Mucosa of descending colon (tissue), 3 donors: ENCODE measurements around the gene SYP. TPM values are rescaled to one million over a fixed set of nuclear protein-coding genes. Genes with fewer than 3 reads are reported as not detected.

Experiments
- ATAC-seq: fragments of 200-7000 bp; cut with Tn5 transposase; one replicate; pipeline ENCODE4 v1.9.1; 2020; ENCODE audit warnings: mild to moderate bottlenecking, moderate library complexity
- DNase-seq, 3 donors: peaks; one replicate each; pipeline ENCODE4 v3.0.0-alpha.2; 2020
- H3K36me3 ChIP-seq: fragments of 200-600 bp; one replicate; pipeline ENCODE4 v1.8.0; 2021; ENCODE audit warnings: low read depth, mild to moderate bottlenecking
- H3K4me1 ChIP-seq: fragments of 200-600 bp; one replicate; pipeline ENCODE4 v1.8.0; 2021; ENCODE audit warnings: low read depth, mild to moderate bottlenecking
- H3K4me3 ChIP-seq: fragments of 200-600 bp; one replicate; pipeline ENCODE4 v1.8.0; 2021; ENCODE audit warnings: mild to moderate bottlenecking
- H3K9me3 ChIP-seq: fragments of 200-600 bp; one replicate; pipeline ENCODE4 v1.8.0; 2021; ENCODE audit warnings: mild to moderate bottlenecking
- intact Hi-C, 2 donors: fragments of 100-400 bp; cut with DNase I in 1 of 2; cut with micrococcal nuclease in 1 of 2; formaldehyde crosslinking; loops; one replicate each; pipeline versions ENCODE4 v1.11.0 to v1.11.1; 2022; cut with DNase I, micrococcal nuclease
- total RNA-seq, 3 donors: library from RNA; stranded (reverse); fragmentation: NEBNext Ultra II Directional in 2 of 3; extraction: Animal tissue kit (Norgen Biotek cat#: 25700) in 2 of 3; gene quantifications; one replicate each; pipeline versions ENCODE4 v1.2.1 to v1.2.4, GENCODE V29; 2021 to 2023
- TF ChIP-seq, protein P1 (sequence below): fragments of 200-600 bp; IDR thresholded peaks from one replicate; pipeline ENCODE4 v1.8.0; 2022; ENCODE audit warnings: antibody characterized with exemption, mild to moderate bottlenecking
- donor health status: DM: no; HTN: no; CAD: no; lungs with moderate emphysema.
- donor health status: DM: no; HTN: no; CAD: no.
- donor health status: DM: no; HTN: yes; CAD: no.

The SYP gene
- total RNA-seq, 3 donors from 2014 or later = 4.9 to 14.5 (median 12.2) TPM

DNA sequence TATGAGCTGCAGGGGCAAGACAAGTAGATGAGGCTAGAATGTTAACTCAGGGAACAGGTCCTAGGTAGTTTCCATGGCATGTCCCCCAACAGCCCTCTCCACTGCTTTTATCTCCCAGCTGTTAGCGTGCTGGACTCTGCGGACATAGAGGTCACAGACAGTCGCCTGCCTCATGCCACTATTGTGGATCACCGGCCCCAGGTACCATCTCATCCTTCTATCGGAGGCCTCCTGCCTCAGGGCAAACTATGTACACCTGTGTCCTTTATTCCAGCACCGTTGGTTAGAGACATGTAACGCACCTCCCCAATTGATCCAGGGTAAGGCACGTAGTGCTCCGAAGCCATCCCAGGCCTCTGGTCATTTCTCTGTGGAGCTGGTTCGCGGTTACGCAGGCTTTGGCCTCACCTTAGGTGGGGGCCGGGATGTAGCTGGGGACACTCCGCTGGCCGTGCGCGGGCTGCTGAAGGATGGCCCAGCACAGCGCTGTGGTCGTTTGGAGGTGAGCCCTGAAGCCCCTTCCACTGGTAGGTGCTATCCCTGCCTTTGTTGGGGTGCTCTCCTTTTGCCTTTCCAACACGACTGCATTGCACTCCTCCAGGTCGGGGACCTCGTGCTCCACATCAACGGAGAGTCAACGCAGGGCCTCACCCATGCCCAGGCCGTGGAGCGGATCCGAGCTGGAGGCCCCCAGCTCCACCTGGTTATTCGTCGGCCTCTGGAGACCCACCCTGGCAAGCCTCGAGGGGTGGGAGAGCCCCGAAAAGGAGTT is 35.2 kb downstream of the SYP start:
- Histone ChIP-seq H3K4me3 (no peak overlapping the region), H3K4me1 (peaks cover 3% of the 10 kb centered on the region), H3K9me3 (no peaks in the 10 kb centered on the region), H3K36me3 (no peaks in the 10 kb centered on the region)
- peak in 1 of 3 donors; percentile 55 for DNase-seq
- TF ChIP-seq, protein P1, sequence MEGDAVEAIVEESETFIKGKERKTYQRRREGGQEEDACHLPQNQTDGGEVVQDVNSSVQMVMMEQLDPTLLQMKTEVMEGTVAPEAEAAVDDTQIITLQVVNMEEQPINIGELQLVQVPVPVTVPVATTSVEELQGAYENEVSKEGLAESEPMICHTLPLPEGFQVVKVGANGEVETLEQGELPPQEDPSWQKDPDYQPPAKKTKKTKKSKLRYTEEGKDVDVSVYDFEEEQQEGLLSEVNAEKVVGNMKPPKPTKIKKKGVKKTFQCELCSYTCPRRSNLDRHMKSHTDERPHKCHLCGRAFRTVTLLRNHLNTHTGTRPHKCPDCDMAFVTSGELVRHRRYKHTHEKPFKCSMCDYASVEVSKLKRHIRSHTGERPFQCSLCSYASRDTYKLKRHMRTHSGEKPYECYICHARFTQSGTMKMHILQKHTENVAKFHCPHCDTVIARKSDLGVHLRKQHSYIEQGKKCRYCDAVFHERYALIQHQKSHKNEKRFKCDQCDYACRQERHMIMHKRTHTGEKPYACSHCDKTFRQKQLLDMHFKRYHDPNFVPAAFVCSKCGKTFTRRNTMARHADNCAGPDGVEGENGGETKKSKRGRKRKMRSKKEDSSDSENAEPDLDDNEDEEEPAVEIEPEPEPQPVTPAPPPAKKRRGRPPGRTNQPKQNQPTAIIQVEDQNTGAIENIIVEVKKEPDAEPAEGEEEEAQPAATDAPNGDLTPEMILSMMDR = no peak
- intact Hi-C loops = no loop called here
- no peak for ATAC-seq

DNA sequence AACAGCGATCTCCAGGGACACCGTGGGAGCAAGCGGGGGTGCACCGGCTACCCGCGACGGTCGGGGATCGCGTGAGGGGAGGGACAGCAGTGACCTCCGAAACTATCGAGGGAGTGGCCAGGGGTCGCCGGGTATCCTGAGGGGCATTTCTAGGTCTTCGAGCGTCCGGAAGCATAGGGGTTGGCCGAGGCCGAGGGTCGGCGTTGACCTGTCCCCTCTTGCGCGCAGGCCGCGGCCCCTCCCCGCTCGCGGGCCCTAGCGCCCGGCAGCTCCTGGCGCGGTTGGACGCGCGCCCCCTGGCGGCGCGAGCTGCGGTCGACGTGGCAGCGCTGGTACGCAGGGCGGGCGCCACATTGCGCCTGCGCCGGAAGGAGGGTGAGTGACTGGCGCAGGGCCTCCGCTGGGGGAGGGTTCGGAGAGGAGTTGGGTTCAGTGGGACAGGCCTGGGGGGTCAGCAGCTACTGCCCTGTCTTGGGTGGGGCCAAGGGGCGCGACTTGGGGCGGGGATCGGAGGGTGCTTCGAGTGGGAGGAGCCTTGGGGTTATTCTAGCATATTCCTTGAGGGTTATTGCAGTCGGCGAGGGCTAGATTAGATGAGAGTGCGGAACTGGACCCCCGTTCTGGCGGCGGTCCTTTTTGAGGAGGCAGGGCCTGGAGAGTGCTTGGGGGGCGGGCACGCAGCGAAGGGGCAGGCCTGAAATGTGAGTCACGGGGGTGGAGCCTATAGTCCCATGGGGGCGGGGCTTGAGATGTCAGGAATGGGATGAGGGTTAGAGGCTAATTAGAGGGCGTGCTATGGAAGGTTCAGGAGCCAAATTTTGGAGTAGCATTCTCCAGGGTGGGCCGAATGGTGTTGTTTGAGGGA is 36.2 kb downstream of the SYP start:
- DNase-seq (peak; percentile 91 to 92 (median 91)), ATAC-seq (peak; percentile 79)
- TF ChIP-seq, protein P1 = peak; percentile 61
- intact Hi-C loops = no loop called here
- Histone ChIP-seq H3K4me3 (no peak overlapping the region), H3K4me1 (peaks cover 3% of the 10 kb centered on the region), H3K36me3 (no peaks in the 10 kb centered on the region), H3K9me3 (no peaks in the 10 kb centered on the region)

DNA sequence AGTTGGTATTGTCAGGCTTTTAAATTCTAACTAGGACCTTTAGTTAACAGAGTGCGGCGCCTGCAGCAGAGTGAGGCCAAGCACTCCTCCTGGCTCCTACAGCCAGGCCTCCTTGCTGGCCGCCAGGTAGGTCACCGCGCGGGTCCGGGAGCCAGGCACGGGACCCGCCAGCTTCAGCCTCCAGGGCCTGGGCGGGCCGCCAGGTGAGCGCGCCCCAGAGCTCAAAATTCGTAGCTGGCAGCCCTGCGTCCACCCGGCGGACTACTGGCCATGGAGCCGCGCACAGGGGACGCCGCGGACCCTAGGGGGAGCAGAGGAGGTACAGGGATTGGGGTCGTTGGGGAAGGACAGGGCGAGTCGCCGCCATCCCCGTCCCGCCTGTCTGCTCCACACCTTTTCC is 37.4 kb downstream of the SYP start, which contains the start of gene MAGIX:
MAGIX (plus strand) TSS at position 139 of the 400 bp plus-strand sequence; CDS start at position 271, 132 bp downstream.
- intact Hi-C loops = no loop called here
- ATAC-seq (no peak), DNase-seq (peak in 2 of 3 donors; percentile 45 to 57)
- H3K4me1 ChIP-seq = no peaks in the 10 kb centered on the region
- TF ChIP-seq, protein P1 = no peak
- no peaks in the 10 kb centered on the region for H3K9me3 ChIP-seq
- no peaks in the 10 kb centered on the region for H3K36me3 ChIP-seq
- H3K4me3 ChIP-seq = no peak within 1 kb of the TSS

DNA sequence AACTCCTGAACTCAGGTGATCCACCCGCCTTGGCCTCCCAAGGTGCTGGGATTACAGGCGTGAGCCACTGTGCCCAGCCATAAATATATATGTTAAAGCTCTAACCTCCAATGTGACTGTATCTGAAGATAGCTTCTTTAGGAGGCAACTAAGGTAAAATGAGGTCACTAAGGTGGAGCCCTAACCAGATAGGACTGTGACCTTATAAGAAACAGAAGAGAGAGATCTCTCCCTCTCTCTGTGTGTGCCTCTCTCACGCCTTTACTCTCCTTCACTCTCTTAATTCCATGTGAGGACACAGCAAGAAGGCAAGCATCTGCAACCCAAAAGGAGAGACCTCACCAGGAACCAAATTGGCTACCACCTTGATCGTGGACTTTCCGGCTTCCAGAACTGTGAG is 38.4 kb downstream of the SYP start:
- Histone ChIP-seq H3K36me3 (no peaks in the 10 kb centered on the region), H3K9me3 (no peaks in the 10 kb centered on the region)
- ATAC-seq = no peak

DNA sequence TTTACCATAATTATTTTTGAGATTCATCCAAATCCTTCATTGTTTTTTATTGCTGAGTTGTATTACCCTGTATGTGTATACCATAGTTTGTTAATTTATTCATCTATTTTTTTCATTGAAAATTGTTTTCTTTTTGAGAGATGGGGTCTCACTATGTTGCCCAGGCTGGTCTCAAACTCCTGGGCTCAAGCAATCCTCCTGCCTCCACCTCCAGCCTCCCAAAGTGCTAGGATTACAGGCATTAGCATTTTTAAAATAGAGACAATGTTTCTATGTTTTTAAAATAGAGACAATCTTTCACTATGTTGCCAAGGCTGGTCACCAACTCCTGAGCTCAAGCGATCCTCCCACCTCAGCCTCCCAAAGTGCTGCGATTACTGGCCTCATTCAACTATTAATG is 39.1 kb downstream of the SYP start:
- Histone ChIP-seq H3K36me3 (no peaks in the 10 kb centered on the region), H3K4me1 (no peaks in the 10 kb centered on the region), H3K4me3 (no peak overlapping the region), H3K9me3 (no peaks in the 10 kb centered on the region)
- TF ChIP-seq, protein P1 = no peak
- DNase-seq (no peak), ATAC-seq (no peak)
- intact Hi-C loops = no loop called here

More for the DNA sequence above, 38.4 kb downstream of the SYP start:
- H3K4me1 ChIP-seq = no peaks in the 10 kb centered on the region
- TF ChIP-seq, protein P1 = no peak
- DNase-seq = no peak
- intact Hi-C loops = no loop called here
- H3K4me3 ChIP-seq = no peak overlapping the region
